Ascending aorta (tissue), 2 donors: Measurements from ENCODE around the gene RPS15. TPM values are rescaled to one million over a fixed set of nuclear protein-coding genes. Genes with fewer than 3 reads are reported as not detected.
"Not testable (repeated sequence)": the region's sequence is repeated elsewhere in the genome, so short reads cannot be mapped to it uniquely, and the experiment has no call there.

Experiments used
- DNase-seq, 2 donors: peaks; one replicate each; pipeline ENCODE4 v3.0.0-alpha.2; 2019; ENCODE audit warnings: low spot score in 2 of 2
- H3K27ac ChIP-seq, 2 donors: fragments of 200-600 bp; sonication (generic); one replicate each; pipeline ENCODE4 v1.5.1; 2016 to 2017; ENCODE audit warnings: mild to moderate bottlenecking in 1 of 2
- H3K27me3 ChIP-seq: fragments of 200-600 bp; sonication (generic); one replicate; pipeline ENCODE4 v1.5.1; 2017
- H3K36me3 ChIP-seq, 2 donors: fragments of 200-600 bp; sonication (generic); one replicate each; pipeline ENCODE4 v1.5.1; 2016
- H3K4me1 ChIP-seq, 2 donors: fragments of 200-600 bp; sonication (generic); one replicate each; pipeline ENCODE4 v1.5.1; 2016 to 2017; ENCODE audit warnings: mild to moderate bottlenecking in 1 of 2
- H3K4me3 ChIP-seq, 2 donors: fragments of 200-600 bp; sonication (generic); one replicate each; pipeline ENCODE4 v1.5.1; 2016 to 2017; ENCODE audit warnings: mild to moderate bottlenecking in 1 of 2
- H3K9me3 ChIP-seq, 2 donors: fragments of 200-600 bp; sonication (generic); one replicate each; pipeline ENCODE4 v1.5.1; 2016
- CTCF ChIP-seq, 3 experiments: fragments of 200-600 bp in 2 of 3; fragments of 450-650 bp in 1 of 3; sonication (generic) in 2 of 3; IDR thresholded peaks; one replicate each; pipeline ENCODE4 v1.5.1; 2016 to 2019; ENCODE audit warnings: antibody characterized with exemption in 3 of 3, mild to moderate bottlenecking in 1 of 3, moderate library complexity in 1 of 3
- intact Hi-C: fragments of 100-400 bp; cut with DNase I; formaldehyde crosslinking; loops from one replicate; pipeline ENCODE4 v1.15.1; 2023
- total RNA-seq: library from RNA; depleted of rRNA; stranded (reverse); fragments of >200 nt; gene quantifications from one replicate; pipeline ENCODE4 v1.1.0, GENCODE V29; 2016

RPS15 gene
- total RNA-seq, 1 donor from 2014 or later: 3,111 TPM

- H3K4me1 ChIP-seq: peaks cover 18 to 34% of the 10 kb centered on the region in 2 donors
- H3K36me3 ChIP-seq: peaks cover 6 to 24% of the 10 kb centered on the region in 2 donors
- H3K4me3 ChIP-seq: no peak overlapping the region
- no peak for DNase-seq
- H3K9me3 ChIP-seq: no peaks in the 10 kb centered on the region
- no peak overlapping the region for H3K27ac ChIP-seq
- TF ChIP-seq CTCF (IDR thresholded peaks at IDR 0.05): no peak
- intact Hi-C loops: no loop called here
- H3K27me3 ChIP-seq: peaks cover 35% of the 10 kb centered on the region
These were observed 36.7 kb downstream of the RPS15 start for GRCh38 chr19:1474765-1475351.

- DNase-seq: no peak
- no peak for TF ChIP-seq CTCF (IDR thresholded peaks at IDR 0.05)
- Histone ChIP-seq H3K36me3 (peaks cover 6 to 24% of the 10 kb centered on the region in 2 donors), H3K4me3 (no peak overlapping the region), H3K27ac (no peak overlapping the region), H3K9me3 (no peaks in the 10 kb centered on the region), H3K27me3 (peaks cover 25% of the 10 kb centered on the region), H3K4me1 (peaks cover 8 to 24% of the 10 kb centered on the region in 2 donors)
- intact Hi-C loops: no loop called here
These were observed 37.7 kb downstream of the RPS15 start for GRCh38 chr19:1475751-1476437.

GRCh38 chr19:1477056-1477455, 38.9 kb downstream of the RPS15 start:
- Histone ChIP-seq H3K27me3 (peaks cover 13% of the 10 kb centered on the region), H3K4me1 (peaks cover 2 to 16% of the 10 kb centered on the region in 2 donors), H3K36me3 (peaks cover 6 to 24% of the 10 kb centered on the region in 2 donors)
- H3K4me3 ChIP-seq, H3K9me3 ChIP-seq, intact Hi-C loops, H3K27ac ChIP-seq, DNase-seq: not testable (repeated sequence)

- Histone ChIP-seq H3K36me3 (peaks cover 6 to 24% of the 10 kb centered on the region in 2 donors), H3K9me3 (no peaks in the 10 kb centered on the region), H3K4me3 (peak within 1 kb of the TSS; percentile 88 to 90), H3K27me3 (no peaks in the 10 kb centered on the region), H3K27ac (peak within 1 kb of the TSS; percentile 41 to 62), H3K4me1 (peaks cover 2 to 14% of the 10 kb centered on the region in 2 donors)
- peak; percentile 73 to 96 for DNase-seq
- intact Hi-C loops: loop anchor here (1.0 to 2.0 kb wide), 4 partner anchors 11 to 96 kb away; partner anchors contain the start of genes NDUFS7, PCSK4 and RPS15
- no peak for TF ChIP-seq CTCF (IDR thresholded peaks at IDR 0.05)
These were observed 40.9 kb downstream of the RPS15 start, which contains the start of gene C19orf25 for GRCh38 chr19:1478934-1479707. C19orf25 (minus strand) TSS chr19:1479215; CDS start chr19:1478903, 312 bp downstream.

- Histone ChIP-seq H3K27me3 (no peaks in the 10 kb centered on the region), H3K36me3 (peaks cover 0 to 4% of the 10 kb centered on the region in 2 donors), H3K4me1 (peaks cover 2 to 14% of the 10 kb centered on the region in 2 donors), H3K27ac (no peak overlapping the region), H3K9me3 (no peaks in the 10 kb centered on the region), H3K4me3 (no peak overlapping the region)
- DNase-seq: no peak
- intact Hi-C loops: no loop called here
- no peak for TF ChIP-seq CTCF (IDR thresholded peaks at IDR 0.05)
These were observed 43.2 kb downstream of the RPS15 start for GRCh38 chr19:1481224-1481892.
